Measurements from ENCODE around the gene RNASEL. TPM values are rescaled to one million over a fixed set of nuclear protein-coding genes. Genes with fewer than 3 reads are reported as not detected.

The RNASEL gene
- total and polyA plus RNA-seq, 2 donors (not counting 1 experiment from before 2014, with no cell fraction given) = 6.1 to 9.6 TPM

DNA sequence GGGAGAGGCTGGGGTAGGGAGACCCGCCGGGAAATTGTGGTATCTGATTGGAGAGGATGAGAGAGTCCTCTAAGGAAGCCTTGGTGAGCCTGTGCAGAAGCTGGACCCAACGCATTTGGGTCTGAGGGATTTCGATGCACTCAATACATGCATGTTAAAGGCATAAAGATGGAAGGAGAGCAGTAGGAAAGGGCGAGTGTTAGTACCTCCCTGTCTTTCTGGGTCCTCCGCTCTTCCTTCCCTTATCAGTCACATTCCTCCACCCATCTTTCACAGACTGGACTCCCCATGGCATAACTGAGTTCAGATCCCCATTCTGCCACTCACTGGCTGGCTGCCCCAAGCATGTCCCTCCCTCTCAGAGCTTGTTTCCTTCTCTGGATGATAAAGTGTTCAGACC is 7.9 kb upstream of the RNASEL start:
- H3K4me1 ChIP-seq (ENCODE audit: control insufficient read depth, extremely low read depth, insufficient read depth, low read length) = no peaks in the 10 kb centered on the region
- no peaks in the 10 kb centered on the region for H3K36me3 ChIP-seq (ENCODE audit: control insufficient read depth, insufficient read depth, low read length)
- no peaks in the 10 kb centered on the region for H3K9me3 ChIP-seq (ENCODE audit: control insufficient read depth, insufficient read depth, low read depth, low read length)
- no peak overlapping the region for H2AFZ ChIP-seq (ENCODE audit: low read length)
- no peak overlapping the region for H3K9ac ChIP-seq (ENCODE audit: insufficient read depth, low read length)
- no peak for DNase-seq (ENCODE audit: low read depth in 2 of 2)
- H3K4me3 ChIP-seq (replicated peaks in 1 of 4; ENCODE audit: control extremely low read depth in 1 of 4, insufficient read depth in 1 of 4, low read depth in 3 of 4, low read length in 4 of 4) = no peak overlapping the region
- H4K20me1 ChIP-seq (ENCODE audit: control insufficient read depth, extremely low read depth, insufficient read depth, low read length) = no peaks in the 10 kb centered on the region
- no peaks in the 10 kb centered on the region for H3K79me2 ChIP-seq (ENCODE audit: control insufficient read depth, insufficient read depth, low read length)
- H3K27me3 ChIP-seq (ENCODE audit: control insufficient read depth, insufficient read depth, low read length) = peaks cover 7% of the 10 kb centered on the region
- no peak overlapping the region for H3K4me2 ChIP-seq (ENCODE audit: extremely low read depth, insufficient read depth, low read length)
- TF ChIP-seq, protein P1, sequence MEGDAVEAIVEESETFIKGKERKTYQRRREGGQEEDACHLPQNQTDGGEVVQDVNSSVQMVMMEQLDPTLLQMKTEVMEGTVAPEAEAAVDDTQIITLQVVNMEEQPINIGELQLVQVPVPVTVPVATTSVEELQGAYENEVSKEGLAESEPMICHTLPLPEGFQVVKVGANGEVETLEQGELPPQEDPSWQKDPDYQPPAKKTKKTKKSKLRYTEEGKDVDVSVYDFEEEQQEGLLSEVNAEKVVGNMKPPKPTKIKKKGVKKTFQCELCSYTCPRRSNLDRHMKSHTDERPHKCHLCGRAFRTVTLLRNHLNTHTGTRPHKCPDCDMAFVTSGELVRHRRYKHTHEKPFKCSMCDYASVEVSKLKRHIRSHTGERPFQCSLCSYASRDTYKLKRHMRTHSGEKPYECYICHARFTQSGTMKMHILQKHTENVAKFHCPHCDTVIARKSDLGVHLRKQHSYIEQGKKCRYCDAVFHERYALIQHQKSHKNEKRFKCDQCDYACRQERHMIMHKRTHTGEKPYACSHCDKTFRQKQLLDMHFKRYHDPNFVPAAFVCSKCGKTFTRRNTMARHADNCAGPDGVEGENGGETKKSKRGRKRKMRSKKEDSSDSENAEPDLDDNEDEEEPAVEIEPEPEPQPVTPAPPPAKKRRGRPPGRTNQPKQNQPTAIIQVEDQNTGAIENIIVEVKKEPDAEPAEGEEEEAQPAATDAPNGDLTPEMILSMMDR (conservative IDR thresholded peaks at IDR 0.05 in 1 of 2, IDR thresholded peaks at IDR 0.05 in 1 of 2; ENCODE audit: low read depth in 1 of 2, low read length in 2 of 2) = no peak
- TF ChIP-seq EZH2 (IDR thresholded peaks at IDR 0.05; ENCODE audit: low read length, missing control alignments) = no peak
- H3K27ac ChIP-seq (ENCODE audit: insufficient read depth, low read length) = no peak overlapping the region

DNA sequence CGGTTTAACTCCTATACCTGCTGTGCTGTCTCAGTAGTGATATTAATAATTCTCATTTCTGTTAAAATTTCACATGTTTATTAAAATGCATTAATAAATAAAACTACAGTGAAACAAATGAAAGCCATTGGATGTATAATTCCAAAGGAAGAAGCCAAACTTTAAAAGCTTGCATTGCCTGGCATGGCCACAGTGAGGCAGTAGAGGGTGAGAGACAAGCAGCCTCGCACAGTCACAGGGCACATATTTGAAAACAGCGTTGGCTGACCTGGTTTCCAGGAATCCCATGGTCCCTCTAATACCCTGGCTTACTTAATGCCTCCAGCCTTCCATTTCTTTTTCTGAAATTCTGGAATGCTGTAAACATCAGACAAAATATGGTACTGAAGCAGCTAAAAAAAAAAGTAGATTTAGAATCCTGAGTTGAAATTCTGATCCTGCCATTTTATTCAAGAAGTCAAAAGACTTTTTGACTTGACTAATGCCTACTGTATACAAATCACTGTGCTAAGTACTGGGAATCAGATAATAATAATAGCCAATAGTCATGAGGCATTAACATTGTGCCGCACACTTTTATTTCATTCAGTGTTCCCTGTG is 6.7 kb upstream of the RNASEL start:
- H3K27ac ChIP-seq (ENCODE audit: insufficient read depth, low read length) = no peak overlapping the region

DNA sequence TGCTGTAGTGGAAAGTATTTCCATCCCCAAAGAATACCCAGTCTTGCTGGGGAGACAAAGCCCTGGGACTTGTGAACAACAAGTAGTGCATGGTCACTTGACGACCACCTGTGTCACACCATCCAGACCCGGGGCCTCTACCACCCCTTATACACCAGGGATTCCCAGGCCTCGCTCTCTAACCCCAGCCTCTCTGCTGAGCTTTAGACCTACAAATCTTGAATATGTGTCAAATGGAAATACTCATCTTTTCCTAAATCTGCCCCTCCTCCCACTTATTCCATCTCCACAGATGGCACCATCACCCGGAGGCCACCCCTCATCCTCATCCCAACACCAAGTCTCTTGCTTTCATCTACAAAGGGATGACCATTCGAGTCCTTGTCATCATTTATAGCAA is 875 bp upstream of the RNASEL start:
- no peaks in the 10 kb centered on the region for H4K20me1 ChIP-seq (ENCODE audit: control insufficient read depth, extremely low read depth, insufficient read depth, low read length)
- H3K4me2 ChIP-seq (ENCODE audit: extremely low read depth, insufficient read depth, low read length) = no peak overlapping the region
- DNase-seq (ENCODE audit: low read depth in 2 of 2) = no peak
- no peak overlapping the region for H3K4me3 ChIP-seq (replicated peaks in 1 of 4; ENCODE audit: control extremely low read depth in 1 of 4, insufficient read depth in 1 of 4, low read depth in 3 of 4, low read length in 4 of 4)
- no peak overlapping the region for H3K27ac ChIP-seq (ENCODE audit: insufficient read depth, low read length)
- no peaks in the 10 kb centered on the region for H3K79me2 ChIP-seq (ENCODE audit: control insufficient read depth, insufficient read depth, low read length)
- no peak overlapping the region for H3K9ac ChIP-seq (ENCODE audit: insufficient read depth, low read length)
- no peaks in the 10 kb centered on the region for H3K9me3 ChIP-seq (ENCODE audit: control insufficient read depth, insufficient read depth, low read depth, low read length)
- TF ChIP-seq EZH2 (IDR thresholded peaks at IDR 0.05; ENCODE audit: low read length, missing control alignments) = no peak
- TF ChIP-seq, protein P1 (conservative IDR thresholded peaks at IDR 0.05 in 1 of 2, IDR thresholded peaks at IDR 0.05 in 1 of 2; ENCODE audit: low read depth in 1 of 2, low read length in 2 of 2) = no peak
- H3K27me3 ChIP-seq (ENCODE audit: control insufficient read depth, insufficient read depth, low read length) = no peaks in the 10 kb centered on the region
- H3K36me3 ChIP-seq (ENCODE audit: control insufficient read depth, insufficient read depth, low read length) = no peaks in the 10 kb centered on the region
- H2AFZ ChIP-seq (ENCODE audit: low read length) = no peak overlapping the region
- peaks cover 2% of the 10 kb centered on the region for H3K4me1 ChIP-seq (ENCODE audit: control insufficient read depth, extremely low read depth, insufficient read depth, low read length)

More for the DNA sequence above, 6.7 kb upstream of the RNASEL start:
- peak; percentile 61 to 67 for DNase-seq (ENCODE audit: low read depth in 2 of 2)
- Histone ChIP-seq H2AFZ (ENCODE audit: low read length) (no peak overlapping the region), H3K36me3 (ENCODE audit: control insufficient read depth, insufficient read depth, low read length) (no peaks in the 10 kb centered on the region), H3K9me3 (ENCODE audit: control insufficient read depth, insufficient read depth, low read depth, low read length) (no peaks in the 10 kb centered on the region), H3K4me2 (ENCODE audit: extremely low read depth, insufficient read depth, low read length) (no peak overlapping the region), H3K27me3 (ENCODE audit: control insufficient read depth, insufficient read depth, low read length) (peaks cover 4% of the 10 kb centered on the region), H3K4me3 (replicated peaks in 1 of 4; ENCODE audit: control extremely low read depth in 1 of 4, insufficient read depth in 1 of 4, low read depth in 3 of 4, low read length in 4 of 4) (no peak overlapping the region), H4K20me1 (ENCODE audit: control insufficient read depth, extremely low read depth, insufficient read depth, low read length) (no peaks in the 10 kb centered on the region), H3K9ac (ENCODE audit: insufficient read depth, low read length) (no peak overlapping the region), H3K4me1 (ENCODE audit: control insufficient read depth, extremely low read depth, insufficient read depth, low read length) (no peaks in the 10 kb centered on the region), H3K79me2 (ENCODE audit: control insufficient read depth, insufficient read depth, low read length) (no peaks in the 10 kb centered on the region)
- TF ChIP-seq, protein P1 (conservative IDR thresholded peaks at IDR 0.05 in 1 of 2, IDR thresholded peaks at IDR 0.05 in 1 of 2; ENCODE audit: low read depth in 1 of 2, low read length in 2 of 2) = peak; percentile 91 to 97
- TF ChIP-seq EZH2 (IDR thresholded peaks at IDR 0.05; ENCODE audit: low read length, missing control alignments) = no peak

All from fibroblast of lung (primary cell).